GM19238 (cell line): Measurements from ENCODE around the gene FCHSD2.
"Not testable (repeated sequence)": the region's sequence is repeated elsewhere in the genome, so short reads cannot be mapped to it uniquely, and the experiment has no call there.

Experiments
- DNase-seq: peaks from one replicate; pipeline ENCODE4 v3.0.0; 2011; ENCODE audit warnings: low spot score; ENCODE audit not compliant: insufficient read length

Gene FCHSD2

GRCh38 chr11:72885749-72886609, 256.1 kb downstream of the FCHSD2 start:
- no peak for DNase-seq

- no peak for DNase-seq
These were observed 266.0 kb downstream of the FCHSD2 start for GRCh38 chr11:72876147-72876546.

- DNase-seq = no peak
These were observed 266.4 kb downstream of the FCHSD2 start for GRCh38 chr11:72875736-72876135.

- no peak for DNase-seq
These were observed 270.1 kb downstream of the FCHSD2 start for GRCh38 chr11:72872012-72872411.

DNA sequence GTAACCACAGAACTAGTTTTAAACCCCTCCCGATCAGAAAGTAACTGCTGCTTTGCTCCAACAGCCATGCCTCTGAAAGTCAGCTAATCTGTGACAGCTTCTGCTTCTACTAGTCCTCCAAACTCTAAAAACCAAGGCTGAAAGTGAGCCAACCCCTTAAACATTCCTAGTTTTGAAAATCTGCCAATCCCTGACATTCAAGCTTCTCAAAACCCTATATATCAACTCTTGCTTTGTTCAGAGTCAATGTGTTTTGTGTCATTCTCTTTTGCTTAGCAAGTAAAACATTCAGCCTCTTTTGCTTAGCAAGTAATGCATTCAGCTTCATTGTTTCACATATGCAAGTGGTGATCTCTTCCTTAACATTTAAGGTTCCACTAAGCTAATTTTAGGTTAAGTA, 271.0 kb downstream of the FCHSD2 start:
- DNase-seq = no peak

DNA sequence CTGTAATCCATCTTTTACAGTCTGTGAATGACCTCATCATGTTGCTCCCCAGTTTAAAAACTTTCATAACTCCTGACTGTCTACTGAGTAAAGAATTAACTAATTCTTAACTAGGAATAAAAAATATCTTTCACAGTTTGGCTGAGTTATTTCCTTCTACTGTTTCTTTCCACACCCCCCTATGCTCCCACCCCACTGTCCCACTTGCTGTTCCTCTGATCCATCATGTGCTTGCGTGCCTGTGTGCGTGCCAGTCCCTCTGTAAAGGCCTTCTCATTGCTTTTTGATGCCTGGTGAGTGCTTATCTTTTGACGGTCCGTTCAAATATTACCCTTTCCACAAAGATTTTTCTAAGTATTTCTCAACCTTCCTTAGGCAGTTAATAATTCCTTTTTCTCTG, 272.3 kb downstream of the FCHSD2 start:
- DNase-seq = no peak

GRCh38 chr11:72867970-72868369, 274.1 kb downstream of the FCHSD2 start:
- no peak for DNase-seq

- no peak for DNase-seq
These were observed 277.1 kb downstream of the FCHSD2 start for GRCh38 chr11:72864702-72865655.

- DNase-seq = no peak
These were observed 278.2 kb downstream of the FCHSD2 start for GRCh38 chr11:72863916-72864315.

- no peak for DNase-seq
These were observed 279.0 kb downstream of the FCHSD2 start for GRCh38 chr11:72863091-72863490.

- no peak for DNase-seq
These were observed 281.5 kb downstream of the FCHSD2 start for GRCh38 chr11:72860592-72860991.

DNA sequence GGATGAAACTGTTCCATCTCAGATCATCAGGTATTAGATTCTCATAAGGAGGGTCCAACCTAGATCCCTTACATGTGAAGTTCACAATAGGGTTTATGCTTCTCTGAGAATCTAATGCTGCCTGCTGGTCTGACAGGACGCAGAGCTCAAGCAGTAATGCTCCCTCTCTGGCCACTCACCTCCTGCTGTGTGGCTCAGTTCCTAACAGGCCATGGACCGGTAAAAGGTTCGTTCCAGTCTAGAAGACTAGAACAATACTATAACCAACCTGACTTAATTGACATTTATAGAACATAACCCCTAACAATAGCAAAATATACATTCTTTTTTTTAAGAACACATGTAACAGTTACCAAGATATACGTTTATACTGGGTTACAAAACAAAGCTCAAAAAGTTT, 282.1 kb downstream of the FCHSD2 start:
- no peak for DNase-seq

DNA sequence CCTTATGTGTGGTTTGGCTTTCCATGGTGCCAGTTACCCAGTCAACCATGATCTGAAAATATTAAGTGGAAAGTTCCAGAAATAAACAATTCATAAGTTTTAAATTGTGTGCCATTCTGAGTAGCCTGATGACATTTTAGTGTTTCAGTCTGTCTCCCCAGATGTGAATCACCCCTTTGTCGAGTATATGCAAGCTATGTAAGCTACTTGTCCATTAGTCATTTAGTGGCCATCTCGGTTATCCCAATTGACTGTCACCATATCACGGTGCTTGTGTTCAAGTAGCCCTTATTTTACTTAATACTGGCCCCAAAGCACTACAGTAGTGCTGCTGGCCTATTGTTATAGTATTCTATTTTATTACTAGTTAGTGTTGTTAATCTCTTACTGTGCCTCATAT, 283.0 kb downstream of the FCHSD2 start:
- no peak for DNase-seq

DNA sequence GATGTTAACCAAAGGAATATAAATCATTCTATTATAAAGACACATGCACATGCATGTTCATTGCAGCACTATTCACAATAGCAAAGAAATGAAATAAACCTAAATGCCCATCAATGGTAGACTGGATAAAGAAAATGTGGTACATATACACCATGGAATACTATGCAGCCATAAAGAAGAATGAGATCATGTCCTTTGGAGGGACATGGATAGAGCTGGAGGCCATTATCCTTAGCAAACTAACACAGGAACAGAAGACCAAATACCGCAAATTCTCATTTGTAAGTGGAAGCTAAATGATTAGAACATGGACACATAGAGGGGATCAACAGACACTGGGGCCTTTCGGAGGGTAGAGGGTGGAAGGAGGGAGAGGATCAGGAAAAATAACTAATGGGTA, 283.9 kb downstream of the FCHSD2 start:
- not testable (repeated sequence) for DNase-seq

DNA sequence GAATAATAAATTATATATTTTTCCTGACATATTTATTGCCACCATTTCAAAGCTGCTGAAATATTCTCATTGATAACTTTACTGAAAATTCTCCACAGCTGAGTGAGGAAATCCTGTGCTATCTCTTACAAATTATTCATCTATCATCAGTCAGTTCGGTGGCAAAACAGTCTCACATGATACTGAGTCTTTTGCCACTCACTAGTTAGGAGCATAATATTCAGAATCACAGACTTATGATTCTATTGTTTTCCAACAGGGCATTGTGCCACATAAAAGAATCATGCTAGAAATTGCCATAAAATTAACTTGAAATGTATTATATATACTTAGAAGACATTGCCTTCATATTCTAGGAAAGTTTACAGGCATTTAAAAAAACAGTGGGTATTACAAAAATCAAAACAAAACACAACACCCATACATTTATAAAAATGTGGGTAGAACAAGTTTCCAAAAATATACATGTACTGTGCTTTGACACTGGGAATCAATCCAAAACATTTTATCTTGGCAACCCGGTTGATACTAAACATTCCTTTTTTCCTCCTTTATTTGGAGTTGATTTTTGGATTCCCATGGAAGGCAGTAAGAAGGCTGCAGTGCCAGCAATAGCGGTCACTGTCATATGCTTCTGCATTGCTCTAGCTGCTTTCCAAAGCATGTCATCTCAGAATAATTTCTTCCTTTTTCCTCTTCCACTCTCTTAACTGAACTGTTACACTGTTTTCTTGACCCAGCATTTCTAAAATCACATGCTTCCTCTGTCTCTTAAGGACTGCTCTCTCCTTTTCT, 285.4 kb downstream of the FCHSD2 start:
- no peak for DNase-seq

DNA sequence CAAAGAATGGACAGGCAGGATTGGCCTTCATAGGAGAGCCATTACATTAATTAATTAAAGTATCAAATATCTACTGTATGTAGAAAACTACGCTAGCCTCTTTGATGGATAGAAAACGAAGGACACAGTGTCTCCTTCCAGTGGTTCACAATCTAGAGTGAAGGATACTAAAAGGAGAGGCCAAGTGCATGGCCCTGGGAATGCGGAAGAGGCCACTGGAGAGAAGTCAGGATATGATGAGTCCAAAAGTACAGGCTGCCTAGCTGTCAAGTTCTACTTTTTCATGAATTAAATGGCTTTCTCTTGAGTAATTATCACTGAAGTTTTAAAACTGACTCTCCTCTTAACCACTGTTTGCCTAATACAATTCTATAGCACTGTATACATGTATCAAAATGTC, 286.1 kb downstream of the FCHSD2 start:
- no peak for DNase-seq

DNA sequence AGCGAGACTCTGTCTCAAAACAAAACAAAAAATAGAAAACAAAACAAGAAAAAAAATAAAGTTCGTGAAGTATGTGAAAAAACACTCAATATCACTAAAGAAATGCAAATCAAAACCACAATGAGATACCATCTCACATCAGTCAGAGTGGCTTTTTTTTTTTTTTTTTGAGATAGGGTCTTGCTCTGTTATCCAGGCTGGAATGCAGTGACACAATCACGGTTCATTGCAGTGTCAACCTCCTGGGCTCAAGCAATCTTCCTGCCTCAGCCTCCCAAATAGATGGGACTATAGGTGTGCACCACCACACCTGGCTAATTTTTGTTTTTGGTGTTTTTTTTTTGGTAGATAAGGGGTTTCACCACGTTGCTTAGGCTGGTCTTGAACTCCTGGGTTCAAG, 290.4 kb downstream of the FCHSD2 start:
- DNase-seq = no peak

DNA sequence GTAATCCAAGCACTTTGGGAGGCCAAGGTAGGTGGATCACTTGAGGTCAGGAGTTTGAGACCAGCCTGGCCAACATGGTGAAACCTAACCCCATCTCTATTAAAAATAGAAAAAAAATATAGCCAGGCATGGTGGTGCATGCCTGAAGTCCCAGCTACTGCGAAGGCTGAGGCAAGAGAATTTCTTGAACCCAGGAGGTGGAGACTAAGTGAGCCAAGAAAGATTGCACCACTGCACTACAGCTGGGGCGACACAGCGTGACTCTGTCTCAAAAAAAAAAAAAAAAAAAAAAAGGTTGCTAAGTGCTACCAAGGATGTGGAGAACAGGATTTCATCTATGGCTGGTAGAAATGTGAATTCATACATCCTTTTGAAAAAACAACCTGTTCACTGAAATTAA, 291.3 kb downstream of the FCHSD2 start:
- no peak for DNase-seq

DNA sequence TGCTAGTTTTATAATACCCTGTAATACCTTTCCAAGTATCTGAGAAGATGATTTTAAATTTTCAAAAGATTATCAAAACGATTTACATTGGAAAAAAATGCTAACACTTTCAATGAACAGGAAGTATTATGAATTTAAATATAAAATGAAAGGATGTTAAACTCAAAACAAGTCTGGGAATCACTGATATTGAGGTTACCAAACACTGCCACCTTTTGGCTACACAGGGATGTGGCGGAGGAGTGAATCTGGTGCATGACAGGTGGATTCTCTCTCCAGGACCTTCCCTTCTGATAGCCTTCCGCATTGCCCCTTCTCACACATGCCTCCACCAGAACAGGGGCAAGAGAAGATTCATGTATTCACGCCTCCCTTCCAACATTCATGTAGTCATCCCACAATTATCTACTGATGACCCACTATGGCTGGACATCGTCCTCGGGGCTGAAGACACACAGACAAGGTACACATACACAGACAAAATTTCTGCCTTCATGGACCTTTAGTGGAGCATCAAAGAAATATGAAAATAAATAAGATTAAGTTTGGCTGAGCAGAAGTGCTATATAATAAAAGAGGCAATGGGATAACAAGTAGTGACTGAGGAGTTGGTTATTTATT, 293.2 kb downstream of the FCHSD2 start:
- no peak for DNase-seq

GRCh38 chr11:72844356-72844755, 297.8 kb downstream of the FCHSD2 start:
- DNase-seq = no peak
